NCI-H1105 (cell line): ENCODE data around the gene TRMT10A.
"Not testable (repeated sequence)": the region's sequence is repeated elsewhere in the genome, so short reads cannot be mapped to it uniquely, and the experiment has no call there.

Experiments
- DNase-seq: peaks from one replicate; lab custom pipeline; 2025; lab: John Stamatoyannopoulos, UW

Gene TRMT10A

GRCh38 chr4:99552872-99553271, 11.0 kb downstream of the TRMT10A start:
- no peak for DNase-seq

- DNase-seq, result no peak
Measured at GRCh38 chr4:99540277-99540939, 23.4 kb downstream of the TRMT10A start.

GRCh38 chr4:99537674-99538073, 26.2 kb downstream of the TRMT10A start:
- no peak for DNase-seq

- no peak for DNase-seq
Measured at GRCh38 chr4:99536848-99537247, 27.0 kb downstream of the TRMT10A start.

- no peak for DNase-seq
Measured at GRCh38 chr4:99536271-99536670, 27.6 kb downstream of the TRMT10A start.

- not testable (repeated sequence) for DNase-seq
Measured at GRCh38 chr4:99534699-99535098, 29.1 kb downstream of the TRMT10A start.

GRCh38 chr4:99529956-99530355, 33.9 kb downstream of the TRMT10A start:
- no peak for DNase-seq

- no peak for DNase-seq
Measured at GRCh38 chr4:99529228-99529627, 34.6 kb downstream of the TRMT10A start.

- DNase-seq, result no peak
Measured at GRCh38 chr4:99518601-99519295, 45.1 kb downstream of the TRMT10A start.

- no peak for DNase-seq
Measured at GRCh38 chr4:99510721-99511120, 53.1 kb downstream of the TRMT10A start, which contains the start of gene C4orf17. C4orf17 (plus strand) TSS chr4:99511021; CDS start chr4:99513082, 2,061 bp downstream.

GRCh38 chr4:99507762-99508161, 56.1 kb downstream of the TRMT10A start:
- no peak for DNase-seq

- DNase-seq, result no peak
Measured at GRCh38 chr4:99507349-99507748, 56.5 kb downstream of the TRMT10A start.

GRCh38 chr4:99506781-99507180, 57.1 kb downstream of the TRMT10A start:
- DNase-seq, result no peak

GRCh38 chr4:99504804-99505502, 58.9 kb downstream of the TRMT10A start:
- DNase-seq, result peak; percentile 21
